GM12878 (cell line): Measurements from ENCODE around the gene PLD3. TPM values are rescaled to one million over a fixed set of nuclear protein-coding genes. Genes with fewer than 3 reads are reported as not detected.

Experiments
- BHLHE40 ChIP-seq, 2 experiments: fragments of 450-650 bp in 1 of 2; IDR thresholded peaks; 2 replicates each; pipeline ENCODE4 v1.6.1; 2011 to 2017; ENCODE audit warnings: low read depth in 2 of 2, borderline replicate concordance in 1 of 2, improper control_type of control experiment in 1 of 2, low read length in 1 of 2, mild to moderate bottlenecking in 1 of 2
- BMI1 ChIP-seq: fragments of 450-650 bp; IDR thresholded peaks from 2 replicates; pipeline ENCODE4 v1.6.1; 2016; ENCODE audit warnings: mild to moderate bottlenecking, moderate library complexity, borderline replicate concordance
- BRCA1 ChIP-seq: IDR thresholded peaks from 2 replicates; pipeline ENCODE4 v1.6.1; 2011; ENCODE audit warnings: low read depth, low read length, improper control_type of control experiment
- CREM ChIP-seq: IDR thresholded peaks from 2 replicates; pipeline ENCODE4 v1.6.1; 2014; ENCODE audit warnings: antibody characterized with exemption, low read depth
- DPF2 ChIP-seq: fragments of 450-650 bp; IDR thresholded peaks from 2 replicates; pipeline ENCODE4 v1.6.1; 2017; ENCODE audit warnings: mild to moderate bottlenecking
- FOXM1 ChIP-seq: IDR thresholded peaks from 2 replicates; pipeline ENCODE4 v1.6.1; 2012; ENCODE audit warnings: low read depth, mild to moderate bottlenecking, inconsistent platforms, low read length, moderate library complexity
- HDAC2 ChIP-seq: fragments of 200-600 bp; sonication (generic); IDR thresholded peaks from 2 replicates; pipeline ENCODE4 v1.6.1; 2017
- HDAC6 ChIP-seq: fragments of 200-600 bp; sonication (generic); IDR thresholded peaks from one replicate; pipeline ENCODE4 v1.8.0; 2017; ENCODE audit warnings: antibody characterized with exemption; ENCODE audit not compliant: unreplicated experiment
- MTA3 ChIP-seq: IDR thresholded peaks from 2 replicates; pipeline ENCODE4 v1.6.1; 2012; ENCODE audit warnings: low read length, inconsistent platforms, borderline replicate concordance
- MYB ChIP-seq: fragments of 150-350 bp; IDR thresholded peaks from 2 replicates; pipeline ENCODE4 v1.6.1; 2014; ENCODE audit warnings: mild to moderate bottlenecking, low read depth, low read length, borderline replicate concordance
- NBN ChIP-seq: fragments of 450-650 bp; IDR thresholded peaks from 2 replicates; pipeline ENCODE4 v1.6.1; 2016
- NFIC ChIP-seq: IDR thresholded peaks from 2 replicates; pipeline ENCODE4 v1.6.1; 2012; ENCODE audit warnings: low read depth, mild to moderate bottlenecking, inconsistent platforms, low read length, moderate library complexity
- PAX5 ChIP-seq: IDR thresholded peaks from 2 replicates; pipeline ENCODE4 v1.6.1; 2011; ENCODE audit warnings: low read depth, low read length, borderline replicate concordance
- POLR2A ChIP-seq: IDR thresholded peaks from 2 replicates; pipeline ENCODE4 v1.6.1; 2011; ENCODE audit warnings: low read depth, mild to moderate bottlenecking, low read length
- SP1 ChIP-seq: IDR thresholded peaks from one replicate; pipeline ENCODE4 v1.6.1; 2011; ENCODE audit warnings: low read depth, low read length
- STAT1 ChIP-seq: fragments of 450-650 bp; conservative IDR thresholded peaks from 2 replicates; pipeline ENCODE4 v1.6.1; 2014; ENCODE audit warnings: antibody characterized with exemption, mild to moderate bottlenecking
- YBX1 ChIP-seq: fragments of 450-650 bp; IDR thresholded peaks from 2 replicates; pipeline ENCODE4 v1.6.1; 2016; ENCODE audit warnings: antibody characterized with exemption
- ZBED1 ChIP-seq: IDR thresholded peaks from 2 replicates; pipeline ENCODE4 v1.6.1; 2016; ENCODE audit warnings: borderline replicate concordance
- ZNF622 ChIP-seq: fragments of 450-650 bp; IDR thresholded peaks from 2 replicates; pipeline ENCODE4 v1.6.1; 2017; ENCODE audit warnings: mild to moderate bottlenecking, inconsistent platforms
- polyA plus RNA-seq, 11 experiments: library from polyadenylated mRNA; depleted of rRNA in 4 of 11; unstranded in 6 of 11; stranded (reverse) in 5 of 11; fragments of >200 nt; fragmentation: Nextera tagmentation in 4 of 11; fragmentation: Illumina TruSeq in 1 of 11; extraction: Ambion mirVana in 4 of 11; extraction: Trizol in 1 of 11; gene quantifications; 1 replicate in 1 of 11; 2 replicates in 10 of 11; pipeline versions ENCODE4 v1.2.1 to v1.2.3, GENCODE V29; 2011 to 2016; ENCODE audit warnings: inconsistent platforms in 2 of 11, missing spikeins in 2 of 11, low read depth in 1 of 11
- total RNA-seq, 4 experiments: library from RNA; depleted of rRNA in 3 of 4; stranded (reverse); fragments of >200 nt in 3 of 4; fragmentation: Illumina TruSeq in 1 of 4; extraction: Trizol in 1 of 4; gene quantifications; 2 replicates each; pipeline versions ENCODE4 v1.2.1 to v1.2.3, GENCODE V29; 2013 to 2021
- TF ChIP-seq, protein P1 (sequence below): fragments of 150-350 bp; IDR thresholded peaks from 2 replicates; pipeline ENCODE4 v1.6.1; 2014; ENCODE audit warnings: mild to moderate bottlenecking, low read depth, low read length
- TF ChIP-seq, protein P2 (sequence below): fragments of 450-650 bp; IDR thresholded peaks from 2 replicates; pipeline ENCODE4 v1.6.1; 2017; ENCODE audit warnings: borderline replicate concordance
- TF ChIP-seq, protein P3 (sequence below): fragments of 450-650 bp; IDR thresholded peaks from 2 replicates; pipeline ENCODE4 v1.6.1; 2016; ENCODE audit warnings: mild to moderate bottlenecking
- TF ChIP-seq, protein P4 (sequence below): fragments of 450-650 bp; IDR thresholded peaks from 2 replicates; pipeline ENCODE4 v1.6.1; 2014; ENCODE audit warnings: mild to moderate bottlenecking
- TF ChIP-seq, protein P5 (sequence below): fragments of 450-650 bp; IDR thresholded peaks from 2 replicates; pipeline ENCODE4 v1.6.1; 2018; ENCODE audit warnings: borderline replicate concordance, mild to moderate bottlenecking; ENCODE audit not compliant: partially characterized antibody
- TF ChIP-seq, protein P6 (sequence below): IDR thresholded peaks from 2 replicates; pipeline ENCODE4 v1.6.1; 2011; ENCODE audit warnings: low read depth, mild to moderate bottlenecking, low read length, moderate library complexity, borderline replicate concordance; ENCODE audit errors: extremely low read depth

The PLD3 gene
- total and polyA plus RNA-seq, 10 of the 15 experiments (the other 5 are each of a cell fraction or from before 2014, with no cell fraction given), result 1.3 to 134 (median 72.7) TPM

DNA sequence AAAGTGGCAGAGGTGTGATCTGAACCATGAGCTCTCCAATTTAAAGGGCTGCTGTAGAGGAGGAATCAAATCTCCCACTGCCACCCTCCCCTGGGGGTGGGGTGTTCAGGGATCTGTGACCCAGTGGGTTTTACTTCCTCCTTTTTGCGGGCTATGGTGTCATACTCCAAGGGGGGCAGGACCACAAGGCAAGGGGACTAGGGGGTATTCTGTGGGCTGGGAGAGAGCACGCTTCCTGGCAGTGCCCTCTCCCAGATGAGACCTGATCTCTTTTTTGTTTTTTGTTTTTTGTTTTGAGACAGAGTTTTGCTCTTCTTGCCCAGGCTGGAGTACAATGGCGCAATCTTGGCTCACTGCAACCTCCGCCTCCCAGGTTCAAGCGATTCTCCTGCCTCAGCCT, 10.3 kb downstream of the PLD3 start (continued):
- TF ChIP-seq, protein P1, sequence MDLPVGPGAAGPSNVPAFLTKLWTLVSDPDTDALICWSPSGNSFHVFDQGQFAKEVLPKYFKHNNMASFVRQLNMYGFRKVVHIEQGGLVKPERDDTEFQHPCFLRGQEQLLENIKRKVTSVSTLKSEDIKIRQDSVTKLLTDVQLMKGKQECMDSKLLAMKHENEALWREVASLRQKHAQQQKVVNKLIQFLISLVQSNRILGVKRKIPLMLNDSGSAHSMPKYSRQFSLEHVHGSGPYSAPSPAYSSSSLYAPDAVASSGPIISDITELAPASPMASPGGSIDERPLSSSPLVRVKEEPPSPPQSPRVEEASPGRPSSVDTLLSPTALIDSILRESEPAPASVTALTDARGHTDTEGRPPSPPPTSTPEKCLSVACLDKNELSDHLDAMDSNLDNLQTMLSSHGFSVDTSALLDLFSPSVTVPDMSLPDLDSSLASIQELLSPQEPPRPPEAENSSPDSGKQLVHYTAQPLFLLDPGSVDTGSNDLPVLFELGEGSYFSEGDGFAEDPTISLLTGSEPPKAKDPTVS, result no peak
- TF ChIP-seq NBN (peak; percentile 85), BRCA1 (no peak), MTA3 (peak; percentile 72; the same call in 1 of the 2 replicates), FOXM1 (peak; percentile 35; the same call in 1 of the 2 replicates), BMI1 (no peak), DPF2 (peak; percentile 87), STAT1 (no peak), POLR2A (no peak), MYB (no peak), HDAC6 (no peak), ZNF622 (no peak), SP1 (peak; percentile 48), NFIC (peak; percentile 84; the same call in 1 of the 2 replicates), PAX5 (peak; percentile 99), HDAC2 (no peak), YBX1 (no peak), CREM (peak; percentile 76), BHLHE40 (IDR thresholded peaks at IDR 0.05; ENCODE audit: borderline replicate concordance in 1 of 2, low read depth in 2 of 2, low read length in 1 of 2) (peak; percentile 25 to 71; a peak in 2 of 4 replicates), ZBED1 (peak; percentile 38; the same call in 1 of the 2 replicates)
- TF ChIP-seq, protein P2, sequence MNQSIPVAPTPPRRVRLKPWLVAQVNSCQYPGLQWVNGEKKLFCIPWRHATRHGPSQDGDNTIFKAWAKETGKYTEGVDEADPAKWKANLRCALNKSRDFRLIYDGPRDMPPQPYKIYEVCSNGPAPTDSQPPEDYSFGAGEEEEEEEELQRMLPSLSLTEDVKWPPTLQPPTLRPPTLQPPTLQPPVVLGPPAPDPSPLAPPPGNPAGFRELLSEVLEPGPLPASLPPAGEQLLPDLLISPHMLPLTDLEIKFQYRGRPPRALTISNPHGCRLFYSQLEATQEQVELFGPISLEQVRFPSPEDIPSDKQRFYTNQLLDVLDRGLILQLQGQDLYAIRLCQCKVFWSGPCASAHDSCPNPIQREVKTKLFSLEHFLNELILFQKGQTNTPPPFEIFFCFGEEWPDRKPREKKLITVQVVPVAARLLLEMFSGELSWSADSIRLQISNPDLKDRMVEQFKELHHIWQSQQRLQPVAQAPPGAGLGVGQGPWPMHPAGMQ, result no peak
- TF ChIP-seq, protein P3, sequence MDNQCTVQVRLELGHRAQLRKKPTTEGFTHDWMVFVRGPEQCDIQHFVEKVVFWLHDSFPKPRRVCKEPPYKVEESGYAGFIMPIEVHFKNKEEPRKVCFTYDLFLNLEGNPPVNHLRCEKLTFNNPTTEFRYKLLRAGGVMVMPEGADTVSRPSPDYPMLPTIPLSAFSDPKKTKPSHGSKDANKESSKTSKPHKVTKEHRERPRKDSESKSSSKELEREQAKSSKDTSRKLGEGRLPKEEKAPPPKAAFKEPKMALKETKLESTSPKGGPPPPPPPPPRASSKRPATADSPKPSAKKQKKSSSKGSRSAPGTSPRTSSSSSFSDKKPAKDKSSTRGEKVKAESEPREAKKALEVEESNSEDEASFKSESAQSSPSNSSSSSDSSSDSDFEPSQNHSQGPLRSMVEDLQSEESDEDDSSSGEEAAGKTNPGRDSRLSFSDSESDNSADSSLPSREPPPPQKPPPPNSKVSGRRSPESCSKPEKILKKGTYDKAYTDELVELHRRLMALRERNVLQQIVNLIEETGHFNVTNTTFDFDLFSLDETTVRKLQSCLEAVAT, result peak; percentile 81
- TF ChIP-seq, protein P4, sequence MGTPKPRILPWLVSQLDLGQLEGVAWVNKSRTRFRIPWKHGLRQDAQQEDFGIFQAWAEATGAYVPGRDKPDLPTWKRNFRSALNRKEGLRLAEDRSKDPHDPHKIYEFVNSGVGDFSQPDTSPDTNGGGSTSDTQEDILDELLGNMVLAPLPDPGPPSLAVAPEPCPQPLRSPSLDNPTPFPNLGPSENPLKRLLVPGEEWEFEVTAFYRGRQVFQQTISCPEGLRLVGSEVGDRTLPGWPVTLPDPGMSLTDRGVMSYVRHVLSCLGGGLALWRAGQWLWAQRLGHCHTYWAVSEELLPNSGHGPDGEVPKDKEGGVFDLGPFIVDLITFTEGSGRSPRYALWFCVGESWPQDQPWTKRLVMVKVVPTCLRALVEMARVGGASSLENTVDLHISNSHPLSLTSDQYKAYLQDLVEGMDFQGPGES, result no peak
- TF ChIP-seq, protein P5, sequence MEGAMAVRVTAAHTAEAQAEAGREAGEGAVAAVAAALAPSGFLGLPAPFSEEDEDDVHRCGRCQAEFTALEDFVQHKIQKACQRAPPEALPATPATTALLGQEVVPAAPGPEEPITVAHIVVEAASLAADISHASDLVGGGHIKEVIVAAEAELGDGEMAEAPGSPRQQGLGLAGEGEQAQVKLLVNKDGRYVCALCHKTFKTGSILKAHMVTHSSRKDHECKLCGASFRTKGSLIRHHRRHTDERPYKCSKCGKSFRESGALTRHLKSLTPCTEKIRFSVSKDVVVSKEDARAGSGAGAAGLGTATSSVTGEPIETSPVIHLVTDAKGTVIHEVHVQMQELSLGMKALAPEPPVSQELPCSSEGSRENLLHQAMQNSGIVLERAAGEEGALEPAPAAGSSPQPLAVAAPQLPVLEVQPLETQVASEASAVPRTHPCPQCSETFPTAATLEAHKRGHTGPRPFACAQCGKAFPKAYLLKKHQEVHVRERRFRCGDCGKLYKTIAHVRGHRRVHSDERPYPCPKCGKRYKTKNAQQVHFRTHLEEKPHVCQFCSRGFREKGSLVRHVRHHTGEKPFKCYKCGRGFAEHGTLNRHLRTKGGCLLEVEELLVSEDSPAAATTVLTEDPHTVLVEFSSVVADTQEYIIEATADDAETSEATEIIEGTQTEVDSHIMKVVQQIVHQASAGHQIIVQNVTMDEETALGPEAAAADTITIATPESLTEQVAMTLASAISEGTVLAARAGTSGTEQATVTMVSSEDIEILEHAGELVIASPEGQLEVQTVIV, result no peak
- TF ChIP-seq, protein P6, sequence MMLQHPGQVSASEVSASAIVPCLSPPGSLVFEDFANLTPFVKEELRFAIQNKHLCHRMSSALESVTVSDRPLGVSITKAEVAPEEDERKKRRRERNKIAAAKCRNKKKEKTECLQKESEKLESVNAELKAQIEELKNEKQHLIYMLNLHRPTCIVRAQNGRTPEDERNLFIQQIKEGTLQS, result no peak
